AG04449 (cell line): ENCODE results near the gene SUGCT.

ENCODE experiments used
- CTCF ChIA-PET: fragments of 350-600 bp; formaldehyde crosslinking; extraction: SDS; loops from one replicate; lab custom pipeline; 2021; ENCODE audit warnings: antibody characterized with exemption; lab: Yijun Ruan, JAX
- POLR2A ChIA-PET: fragments of 400-600, 350-600 bp; formaldehyde crosslinking; extraction: SDS; loops from one replicate; lab custom pipeline; 2020; ENCODE audit warnings: antibody characterized with exemption, inconsistent platforms; lab: Yijun Ruan, JAX
- DNase-seq: peaks from one replicate; pipeline ENCODE4 v3.0.0-alpha.2; 2010; ENCODE audit warnings: low read depth, low spot score
- H3K4me3 ChIP-seq: 2 replicates; pipeline ENCODE4 v1.5.1; 2011; ENCODE audit warnings: low read depth, mild to moderate bottlenecking, control low read depth, low read length
- CTCF ChIP-seq: IDR thresholded peaks from one replicate; pipeline ENCODE4 v1.5.1; 2011; ENCODE audit warnings: mild to moderate bottlenecking, moderate library complexity, low read length, control low read depth, inconsistent platforms; ENCODE audit not compliant: insufficient read depth; ENCODE audit errors: missing control alignments

SUGCT gene

GRCh38 chr7:40192036-40192435 lies 57.2 kb downstream of the SUGCT start:
- ChIA-PET CTCF (no interaction called here), POLR2A (interaction anchor here (0.5 kb wide), 1 partner anchor 1388 kb away, joined by 3 read pairs; no protein-coding TSS in a partner anchor)
- TF ChIP-seq CTCF: no peak
- no peak overlapping the region for H3K4me3 ChIP-seq
- DNase-seq: no peak

- ChIA-PET POLR2A (no interaction called here), CTCF (no interaction called here)
- no peak overlapping the region for H3K4me3 ChIP-seq
- no peak for TF ChIP-seq CTCF
- no peak for DNase-seq
These were observed 59.9 kb downstream of the SUGCT start for GRCh38 chr7:40194745-40195144.

DNA sequence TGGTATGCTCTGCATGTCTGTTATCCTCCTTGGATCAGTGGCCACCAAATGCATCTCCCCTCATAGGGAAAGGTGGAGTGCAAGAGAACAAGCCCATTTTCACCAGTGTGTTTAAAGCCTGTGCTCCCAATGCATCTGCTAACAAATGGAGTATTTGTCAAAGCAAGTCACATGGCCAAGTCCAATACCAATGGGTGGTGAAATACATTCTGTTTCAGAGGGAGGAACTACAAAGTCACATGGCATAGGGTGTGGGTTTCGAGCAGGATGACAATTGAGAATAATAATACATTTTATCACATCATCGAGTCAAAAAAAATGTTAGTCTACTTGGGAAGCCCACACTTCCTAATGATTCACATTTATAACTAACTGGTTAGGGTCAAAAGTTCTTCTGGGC lies 62.7 kb downstream of the SUGCT start:
- CTCF ChIA-PET: interaction anchor here (4.2 kb wide), 1 partner anchor 35 kb away, joined by 26 read pairs; no protein-coding TSS in a partner anchor
- no peak for TF ChIP-seq CTCF
- no peak for DNase-seq
- POLR2A ChIA-PET: no interaction called here
- no peak overlapping the region for H3K4me3 ChIP-seq

- ChIA-PET CTCF (interaction anchor here (1.0 to 4.2 kb wide), 9 partner anchors 11 to 127 kb away, joined by 3 to 26 read pairs (median 3); no protein-coding TSS in a partner anchor), POLR2A (interaction anchor here (1.0 kb wide), 2 partner anchors 13 to 64 kb away, joined by 4 to 5 read pairs; partner anchors contain the start of genes MPLKIP and SUGCT)
- H3K4me3 ChIP-seq: no peak overlapping the region
- peak; percentile 52 for DNase-seq
- peak; percentile 35 for TF ChIP-seq CTCF
These were observed 64.4 kb downstream of the SUGCT start for GRCh38 chr7:40199076-40199802.

DNA sequence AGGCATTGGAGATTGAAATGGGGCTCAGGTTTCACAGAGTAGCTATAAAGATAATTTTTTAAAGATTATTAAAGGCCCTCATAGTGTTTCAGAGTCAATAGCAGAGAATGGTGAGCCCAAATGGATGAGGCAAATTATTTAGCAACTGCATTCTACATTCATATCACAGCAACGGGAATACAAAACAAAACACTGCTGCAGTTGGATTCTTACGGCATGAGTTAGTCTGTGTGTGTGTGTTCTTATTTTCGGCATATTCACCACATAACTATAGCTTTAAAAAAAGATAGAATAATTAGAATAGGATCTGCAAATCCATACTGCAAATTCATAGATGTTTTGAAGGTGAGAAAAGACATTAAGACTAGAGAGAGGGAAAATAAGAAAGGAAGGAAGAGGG lies 66.0 kb downstream of the SUGCT start:
- CTCF ChIA-PET: interaction anchor here (0.6 to 4.2 kb wide), 6 partner anchors 18 to 1636 kb away, joined by 3 to 26 read pairs (median 4); no protein-coding TSS in a partner anchor
- no peak overlapping the region for H3K4me3 ChIP-seq
- POLR2A ChIA-PET: interaction anchor here (1.1 kb wide), 1 partner anchor 21 kb away, joined by 3 read pairs; no protein-coding TSS in a partner anchor
- no peak for TF ChIP-seq CTCF
- DNase-seq: peak; percentile 76

DNA sequence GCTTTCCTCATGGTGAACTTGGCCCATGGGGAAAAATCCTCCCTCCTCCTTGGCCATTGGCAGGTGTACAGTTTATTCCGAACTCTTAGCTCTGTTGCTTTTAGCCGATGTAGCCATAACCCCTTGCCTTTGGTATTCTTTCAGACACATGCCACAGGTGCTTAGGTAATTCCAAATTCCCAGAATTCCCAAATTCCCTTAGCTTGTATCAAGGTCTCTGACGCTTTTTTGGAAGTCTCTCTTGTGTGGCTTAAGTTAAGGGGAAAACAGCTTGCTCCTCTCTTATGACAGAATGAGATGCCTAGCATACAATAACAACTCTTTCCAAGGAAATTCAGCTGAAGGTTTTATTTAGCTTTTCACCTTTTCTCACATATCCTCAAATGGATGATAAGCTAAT lies 68.0 kb downstream of the SUGCT start:
- ChIA-PET POLR2A (no interaction called here), CTCF (interaction anchor here (0.7 to 1.3 kb wide), 2 partner anchors 13 to 1514 kb away, joined by 3 read pairs; no protein-coding TSS in a partner anchor)
- H3K4me3 ChIP-seq: no peak overlapping the region
- no peak for DNase-seq
- no peak for TF ChIP-seq CTCF
